ENCODE data around the gene PKIB. TPM values are rescaled to one million over a fixed set of nuclear protein-coding genes. Genes with fewer than 3 reads are reported as not detected.

PKIB gene
- total and polyA plus RNA-seq, 4 donors: 2.5 to 5.1 (median 3.0) TPM

DNA sequence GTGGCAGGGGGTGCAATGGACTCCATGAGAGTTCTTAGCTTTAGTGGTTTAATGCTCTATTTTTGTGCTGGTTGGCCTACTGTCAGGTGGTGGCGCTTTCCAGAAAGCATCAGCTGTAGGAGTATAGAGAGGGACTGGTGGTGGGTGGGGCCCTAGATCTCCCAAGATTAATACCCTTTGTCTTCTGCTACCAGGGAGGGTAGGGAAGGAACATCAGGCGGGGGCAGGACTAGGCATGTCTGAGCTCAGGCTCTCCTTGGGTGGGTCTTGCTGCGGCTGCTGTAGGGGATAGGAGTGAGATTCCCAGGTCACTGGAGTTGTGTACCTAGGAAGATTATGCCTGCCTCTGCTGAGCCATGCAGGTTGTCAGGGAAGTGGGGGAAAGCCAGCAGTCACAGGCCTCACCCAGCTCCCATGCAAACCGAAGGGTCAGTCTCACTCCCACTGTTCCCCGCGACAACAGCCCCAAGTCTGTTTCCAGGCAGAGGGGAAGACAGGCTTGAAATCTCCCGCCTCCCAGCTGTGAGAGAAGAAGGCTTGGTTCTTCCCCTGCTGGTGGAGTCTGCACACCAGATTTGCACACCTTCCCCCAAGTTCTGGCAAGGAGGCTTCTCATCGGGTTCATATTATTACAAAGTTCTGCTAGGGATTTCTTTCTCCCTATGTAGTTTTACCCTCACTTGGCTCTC lies 46.7 kb upstream of the PKIB start (continued):
- TF ChIP-seq, protein P1, sequence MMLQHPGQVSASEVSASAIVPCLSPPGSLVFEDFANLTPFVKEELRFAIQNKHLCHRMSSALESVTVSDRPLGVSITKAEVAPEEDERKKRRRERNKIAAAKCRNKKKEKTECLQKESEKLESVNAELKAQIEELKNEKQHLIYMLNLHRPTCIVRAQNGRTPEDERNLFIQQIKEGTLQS (IDR thresholded peaks at IDR 0.05): no peak
- TF ChIP-seq, protein P2, sequence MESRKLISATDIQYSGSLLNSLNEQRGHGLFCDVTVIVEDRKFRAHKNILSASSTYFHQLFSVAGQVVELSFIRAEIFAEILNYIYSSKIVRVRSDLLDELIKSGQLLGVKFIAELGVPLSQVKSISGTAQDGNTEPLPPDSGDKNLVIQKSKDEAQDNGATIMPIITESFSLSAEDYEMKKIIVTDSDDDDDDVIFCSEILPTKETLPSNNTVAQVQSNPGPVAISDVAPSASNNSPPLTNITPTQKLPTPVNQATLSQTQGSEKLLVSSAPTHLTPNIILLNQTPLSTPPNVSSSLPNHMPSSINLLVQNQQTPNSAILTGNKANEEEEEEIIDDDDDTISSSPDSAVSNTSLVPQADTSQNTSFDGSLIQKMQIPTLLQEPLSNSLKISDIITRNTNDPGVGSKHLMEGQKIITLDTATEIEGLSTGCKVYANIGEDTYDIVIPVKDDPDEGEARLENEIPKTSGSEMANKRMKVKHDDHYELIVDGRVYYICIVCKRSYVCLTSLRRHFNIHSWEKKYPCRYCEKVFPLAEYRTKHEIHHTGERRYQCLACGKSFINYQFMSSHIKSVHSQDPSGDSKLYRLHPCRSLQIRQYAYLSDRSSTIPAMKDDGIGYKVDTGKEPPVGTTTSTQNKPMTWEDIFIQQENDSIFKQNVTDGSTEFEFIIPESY (IDR thresholded peaks at IDR 0.05): no peak

DNA sequence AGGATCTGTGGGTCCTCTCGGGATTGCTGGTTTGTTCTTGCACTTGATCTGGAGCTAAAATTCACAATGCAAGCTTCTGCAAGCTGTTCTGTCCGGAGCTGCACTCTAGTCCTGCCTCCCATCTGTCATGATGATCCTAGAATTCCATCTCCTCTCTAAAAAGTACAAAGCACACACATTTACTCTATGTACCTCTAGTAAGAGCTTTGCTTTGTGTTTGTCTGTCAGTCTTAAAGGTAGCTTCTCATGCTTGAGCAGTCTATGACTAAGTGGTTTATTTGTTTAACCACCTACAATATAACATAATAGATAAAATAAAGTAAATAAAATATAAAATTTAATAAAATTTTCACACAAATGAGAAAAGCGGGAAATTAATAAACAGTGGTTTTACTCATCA lies 46.0 kb upstream of the PKIB start:
- no peak for DNase-seq (ENCODE audit: low spot score)
- 88% methylated on average over 3 of the region's 3 CpGs for WGBS
- no peak overlapping the region for H3K9ac ChIP-seq (ENCODE audit: low read depth in 1 of 2, low read length in 2 of 2)
- no peaks in the 10 kb centered on the region for H3K4me1 ChIP-seq (ENCODE audit: control insufficient read depth in 4 of 4, insufficient read depth in 4 of 4, low read length in 3 of 4)
- H3K4me3 ChIP-seq (ENCODE audit: low read depth in 1 of 3, low read length in 3 of 3): no peak overlapping the region
- no peaks in the 10 kb centered on the region for H3K27me3 ChIP-seq (ENCODE audit: control insufficient read depth in 4 of 4, insufficient read depth in 4 of 4, low read length in 3 of 4)
- TF ChIP-seq, protein P3, sequence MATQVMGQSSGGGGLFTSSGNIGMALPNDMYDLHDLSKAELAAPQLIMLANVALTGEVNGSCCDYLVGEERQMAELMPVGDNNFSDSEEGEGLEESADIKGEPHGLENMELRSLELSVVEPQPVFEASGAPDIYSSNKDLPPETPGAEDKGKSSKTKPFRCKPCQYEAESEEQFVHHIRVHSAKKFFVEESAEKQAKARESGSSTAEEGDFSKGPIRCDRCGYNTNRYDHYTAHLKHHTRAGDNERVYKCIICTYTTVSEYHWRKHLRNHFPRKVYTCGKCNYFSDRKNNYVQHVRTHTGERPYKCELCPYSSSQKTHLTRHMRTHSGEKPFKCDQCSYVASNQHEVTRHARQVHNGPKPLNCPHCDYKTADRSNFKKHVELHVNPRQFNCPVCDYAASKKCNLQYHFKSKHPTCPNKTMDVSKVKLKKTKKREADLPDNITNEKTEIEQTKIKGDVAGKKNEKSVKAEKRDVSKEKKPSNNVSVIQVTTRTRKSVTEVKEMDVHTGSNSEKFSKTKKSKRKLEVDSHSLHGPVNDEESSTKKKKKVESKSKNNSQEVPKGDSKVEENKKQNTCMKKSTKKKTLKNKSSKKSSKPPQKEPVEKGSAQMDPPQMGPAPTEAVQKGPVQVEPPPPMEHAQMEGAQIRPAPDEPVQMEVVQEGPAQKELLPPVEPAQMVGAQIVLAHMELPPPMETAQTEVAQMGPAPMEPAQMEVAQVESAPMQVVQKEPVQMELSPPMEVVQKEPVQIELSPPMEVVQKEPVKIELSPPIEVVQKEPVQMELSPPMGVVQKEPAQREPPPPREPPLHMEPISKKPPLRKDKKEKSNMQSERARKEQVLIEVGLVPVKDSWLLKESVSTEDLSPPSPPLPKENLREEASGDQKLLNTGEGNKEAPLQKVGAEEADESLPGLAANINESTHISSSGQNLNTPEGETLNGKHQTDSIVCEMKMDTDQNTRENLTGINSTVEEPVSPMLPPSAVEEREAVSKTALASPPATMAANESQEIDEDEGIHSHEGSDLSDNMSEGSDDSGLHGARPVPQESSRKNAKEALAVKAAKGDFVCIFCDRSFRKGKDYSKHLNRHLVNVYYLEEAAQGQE (IDR thresholded peaks at IDR 0.05): no peak
- TF ChIP-seq EGR1 (IDR thresholded peaks at IDR 0.05; ENCODE audit: low read depth in 2 of 2): no peak
- TF ChIP-seq FOXA2 (IDR thresholded peaks at IDR 0.05): no peak
- TF ChIP-seq RXRA (IDR thresholded peaks at IDR 0.05): no peak
- no peak for TF ChIP-seq NR2F2 (IDR thresholded peaks at IDR 0.05)
- no peak for TF ChIP-seq HNF4G (IDR thresholded peaks at IDR 0.05)
- TF ChIP-seq, protein P4, sequence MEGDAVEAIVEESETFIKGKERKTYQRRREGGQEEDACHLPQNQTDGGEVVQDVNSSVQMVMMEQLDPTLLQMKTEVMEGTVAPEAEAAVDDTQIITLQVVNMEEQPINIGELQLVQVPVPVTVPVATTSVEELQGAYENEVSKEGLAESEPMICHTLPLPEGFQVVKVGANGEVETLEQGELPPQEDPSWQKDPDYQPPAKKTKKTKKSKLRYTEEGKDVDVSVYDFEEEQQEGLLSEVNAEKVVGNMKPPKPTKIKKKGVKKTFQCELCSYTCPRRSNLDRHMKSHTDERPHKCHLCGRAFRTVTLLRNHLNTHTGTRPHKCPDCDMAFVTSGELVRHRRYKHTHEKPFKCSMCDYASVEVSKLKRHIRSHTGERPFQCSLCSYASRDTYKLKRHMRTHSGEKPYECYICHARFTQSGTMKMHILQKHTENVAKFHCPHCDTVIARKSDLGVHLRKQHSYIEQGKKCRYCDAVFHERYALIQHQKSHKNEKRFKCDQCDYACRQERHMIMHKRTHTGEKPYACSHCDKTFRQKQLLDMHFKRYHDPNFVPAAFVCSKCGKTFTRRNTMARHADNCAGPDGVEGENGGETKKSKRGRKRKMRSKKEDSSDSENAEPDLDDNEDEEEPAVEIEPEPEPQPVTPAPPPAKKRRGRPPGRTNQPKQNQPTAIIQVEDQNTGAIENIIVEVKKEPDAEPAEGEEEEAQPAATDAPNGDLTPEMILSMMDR (IDR thresholded peaks at IDR 0.05; ENCODE audit: low read depth, low read length, missing input control): no peak
- no peak for TF ChIP-seq JUND (IDR thresholded peaks at IDR 0.05)
- TF ChIP-seq, protein P5, sequence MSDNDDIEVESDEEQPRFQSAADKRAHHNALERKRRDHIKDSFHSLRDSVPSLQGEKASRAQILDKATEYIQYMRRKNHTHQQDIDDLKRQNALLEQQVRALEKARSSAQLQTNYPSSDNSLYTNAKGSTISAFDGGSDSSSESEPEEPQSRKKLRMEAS (IDR thresholded peaks at IDR 0.05): no peak
- no peak for TF ChIP-seq FOXA1 (IDR thresholded peaks at IDR 0.05)
- TF ChIP-seq HNF4A (conservative IDR thresholded peaks at IDR 0.05): no peak
- TF ChIP-seq, protein P2 (IDR thresholded peaks at IDR 0.05): no peak
- TF ChIP-seq, protein P1 (IDR thresholded peaks at IDR 0.05): no peak
- TF ChIP-seq YY1 (IDR thresholded peaks at IDR 0.05): no peak
- no peak for TF ChIP-seq RAD21 (IDR thresholded peaks at IDR 0.05)
- TF ChIP-seq SP1 (IDR thresholded peaks at IDR 0.05): no peak
- TF ChIP-seq TAF1 (conservative IDR thresholded peaks at IDR 0.05): no peak
- TF ChIP-seq GABPA (IDR thresholded peaks at IDR 0.05 in 1 of 2, conservative IDR thresholded peaks at IDR 0.05 in 1 of 2): no peak
- H3K36me3 ChIP-seq (ENCODE audit: control insufficient read depth in 4 of 4, insufficient read depth in 3 of 4, low read depth in 1 of 4, low read length in 3 of 4): no peaks in the 10 kb centered on the region
- H3K9me3 ChIP-seq (ENCODE audit: control insufficient read depth in 4 of 4, low read length in 3 of 4): peaks cover 0 to 3% (median 0%) of the 10 kb centered on the region in 4 donors
- no peak overlapping the region for H3K27ac ChIP-seq (ENCODE audit: low read depth in 1 of 2, low read length in 2 of 2)
